ENCODE results near the gene ABCC4.

DNA sequence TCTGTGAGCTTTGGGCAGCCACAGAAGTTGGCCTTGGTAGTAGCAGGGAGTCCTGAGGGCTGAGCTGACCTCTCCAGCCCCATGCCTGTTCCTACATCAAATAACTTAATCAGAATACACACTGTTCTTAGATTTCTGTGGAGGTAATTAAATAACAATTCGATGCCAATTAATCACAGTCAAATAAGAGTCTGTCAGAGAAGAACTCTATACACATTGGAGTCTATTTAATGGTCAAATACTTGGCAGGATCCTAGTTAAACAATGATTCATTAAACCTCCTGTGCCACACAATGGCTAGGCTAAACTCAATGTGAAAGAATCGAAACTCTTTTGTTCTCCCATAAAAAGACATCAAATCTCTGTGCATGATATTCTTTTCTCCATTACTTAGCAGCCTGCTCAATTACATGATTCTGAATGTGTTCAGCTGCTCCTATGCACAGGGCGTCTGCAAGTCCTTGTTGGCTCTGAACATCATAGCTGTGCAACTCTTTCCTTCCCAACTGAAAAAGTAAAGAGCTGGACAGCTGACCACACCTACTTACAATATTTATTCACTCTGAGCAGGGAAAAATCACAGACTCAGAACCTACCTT, 173.1 kb downstream of the ABCC4 start:
- TF ChIP-seq, protein P1, sequence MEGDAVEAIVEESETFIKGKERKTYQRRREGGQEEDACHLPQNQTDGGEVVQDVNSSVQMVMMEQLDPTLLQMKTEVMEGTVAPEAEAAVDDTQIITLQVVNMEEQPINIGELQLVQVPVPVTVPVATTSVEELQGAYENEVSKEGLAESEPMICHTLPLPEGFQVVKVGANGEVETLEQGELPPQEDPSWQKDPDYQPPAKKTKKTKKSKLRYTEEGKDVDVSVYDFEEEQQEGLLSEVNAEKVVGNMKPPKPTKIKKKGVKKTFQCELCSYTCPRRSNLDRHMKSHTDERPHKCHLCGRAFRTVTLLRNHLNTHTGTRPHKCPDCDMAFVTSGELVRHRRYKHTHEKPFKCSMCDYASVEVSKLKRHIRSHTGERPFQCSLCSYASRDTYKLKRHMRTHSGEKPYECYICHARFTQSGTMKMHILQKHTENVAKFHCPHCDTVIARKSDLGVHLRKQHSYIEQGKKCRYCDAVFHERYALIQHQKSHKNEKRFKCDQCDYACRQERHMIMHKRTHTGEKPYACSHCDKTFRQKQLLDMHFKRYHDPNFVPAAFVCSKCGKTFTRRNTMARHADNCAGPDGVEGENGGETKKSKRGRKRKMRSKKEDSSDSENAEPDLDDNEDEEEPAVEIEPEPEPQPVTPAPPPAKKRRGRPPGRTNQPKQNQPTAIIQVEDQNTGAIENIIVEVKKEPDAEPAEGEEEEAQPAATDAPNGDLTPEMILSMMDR (conservative IDR thresholded peaks at IDR 0.05), result no peak
- TF ChIP-seq ZFX (IDR thresholded peaks at IDR 0.05), result no peak
